Activated CD4-positive, alpha-beta T cell treated with anti-CD3 and anti-CD28 coated beads, Interleukin-2, amount 50 U/mL, for 24 hours (primary cell): ENCODE data around the gene CYP26A1.
A peak's percentile ranks its signal among the peaks of the same experiment; 100 is the strongest.

Experiments used
- DNase-seq, 2 donors: peaks; one replicate each; pipeline ENCODE4 v3.0.0-alpha.2; 2020; ENCODE audit warnings: low read depth in 1 of 2, low spot score in 1 of 2

Gene CYP26A1

DNA sequence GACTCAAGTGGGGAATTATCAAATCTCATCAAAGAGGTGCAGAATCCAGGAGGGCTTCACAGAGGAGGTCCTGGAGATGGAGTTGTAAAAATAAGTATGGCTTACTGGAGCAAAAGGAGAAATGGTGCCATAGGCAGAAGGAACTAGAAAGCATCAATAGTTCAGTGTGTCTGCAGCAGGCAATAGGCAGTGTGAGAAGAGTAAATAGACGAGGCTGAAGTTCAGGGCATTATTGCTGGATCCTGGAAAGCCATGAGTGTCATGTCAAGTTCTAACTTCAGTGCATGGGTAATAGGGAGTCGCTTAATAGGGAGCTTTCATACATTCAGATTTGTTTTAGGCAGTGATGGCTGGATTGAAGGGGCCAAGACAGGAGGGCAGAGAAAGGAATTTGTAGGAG is 39.3 kb downstream of the CYP26A1 start:
- no peak for DNase-seq

GRCh38 chr10:93115661-93116383 is 42.1 kb downstream of the CYP26A1 start:
- DNase-seq = peak; percentile 45 to 65

DNA sequence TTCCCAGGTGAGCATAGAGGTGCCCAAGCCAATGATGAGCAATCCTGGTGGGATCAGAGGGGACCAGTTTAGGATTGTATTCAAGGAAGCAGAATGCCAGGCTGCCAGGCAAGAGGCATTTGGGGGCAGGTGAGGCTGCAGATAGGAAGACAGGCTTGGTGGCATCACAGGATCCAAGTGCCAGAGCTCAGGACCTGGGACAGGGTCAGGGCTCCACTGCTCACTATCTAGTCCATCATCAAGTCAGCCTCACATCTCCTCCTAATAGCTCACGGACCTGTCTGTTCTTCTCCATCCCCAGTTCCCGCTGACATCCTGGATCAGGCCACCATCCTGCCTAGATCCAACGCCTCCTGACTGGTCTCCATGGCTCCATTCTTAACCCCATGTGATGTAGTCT is 47.6 kb downstream of the CYP26A1 start:
- DNase-seq = no peak

GRCh38 chr10:93123766-93124165 is 50.1 kb downstream of the CYP26A1 start:
- no peak for DNase-seq

DNA sequence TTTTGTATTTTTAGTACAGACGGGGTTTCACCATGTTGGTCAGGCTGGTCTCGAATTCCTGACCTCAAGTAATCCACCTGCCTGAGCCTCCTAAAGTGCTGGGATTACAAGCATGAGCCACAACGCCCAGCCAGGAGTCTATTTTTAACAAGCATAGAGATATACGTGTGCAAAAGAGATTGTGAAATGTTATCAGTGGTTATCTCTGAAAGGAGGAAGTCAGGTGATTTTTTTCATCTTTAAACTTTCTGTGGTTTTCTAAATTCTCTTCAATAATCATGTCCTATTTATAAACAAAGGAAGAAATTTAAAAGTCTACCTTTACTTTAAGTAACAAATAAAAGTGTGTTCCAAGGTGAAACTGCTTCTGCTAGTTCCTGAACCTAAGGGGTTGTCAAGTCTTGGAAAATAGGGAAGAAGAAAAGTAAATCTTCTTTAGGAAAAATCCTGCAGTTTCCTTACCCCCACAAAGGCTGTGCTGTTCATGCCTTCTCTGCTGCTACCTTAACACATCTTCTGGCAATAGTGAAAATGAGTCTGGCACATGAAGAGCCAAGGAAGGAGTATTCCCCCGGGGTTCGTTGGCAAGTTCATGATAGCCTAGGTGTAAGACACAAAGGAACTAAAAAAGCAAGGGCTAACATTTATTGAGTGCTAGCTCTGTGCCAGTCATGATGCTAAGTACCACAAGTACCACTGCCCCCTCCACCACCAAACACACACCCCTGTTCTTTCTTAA is 51.1 kb downstream of the CYP26A1 start:
- no peak for DNase-seq

DNA sequence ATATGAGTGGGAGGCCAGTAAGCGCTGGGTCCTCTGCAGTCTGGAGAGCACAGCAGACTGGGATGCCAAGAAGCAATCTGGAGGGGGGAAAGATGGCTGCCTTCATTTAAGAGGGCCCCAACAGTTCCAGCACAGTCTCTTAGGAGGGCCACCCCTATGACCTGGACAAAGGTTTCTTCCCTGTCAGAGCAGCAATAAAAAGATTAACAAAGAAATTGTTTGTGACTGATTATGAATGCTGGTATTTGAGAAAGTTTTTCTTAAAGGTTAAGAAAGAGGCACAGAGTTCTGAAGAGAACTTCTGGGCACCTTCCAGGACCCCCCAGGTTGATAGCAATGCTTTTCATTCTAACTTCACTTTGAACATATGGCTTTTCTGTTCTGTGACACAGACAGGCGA is 52.3 kb downstream of the CYP26A1 start:
- no peak for DNase-seq

GRCh38 chr10:93126483-93127052 is 52.9 kb downstream of the CYP26A1 start:
- no peak for DNase-seq
